SK-N-MC (cell line): ENCODE data around the gene C20orf144.

Source experiments
- DNase-seq: peaks from one replicate; pipeline ENCODE4 v3.0.0-alpha.2; 2011; ENCODE audit warnings: low read depth, low spot score
- H3K27ac ChIP-seq: fragments of 200-600 bp; sonication (generic); 2 replicates; pipeline ENCODE4 v1.5.1; 2016; ENCODE audit warnings: mixed run types
- H3K36me3 ChIP-seq: fragments of 200-600 bp; sonication (generic); 2 replicates; pipeline ENCODE4 v1.6.1; 2017; ENCODE audit warnings: antibody characterized with exemption, low read length, mixed read lengths; ENCODE audit not compliant: insufficient read depth
- H3K4me3 ChIP-seq: fragments of 200-600 bp; sonication (generic); 2 replicates; pipeline ENCODE4 v1.5.1; 2016
- H3K9ac ChIP-seq: fragments of 200-600 bp; sonication (generic); 2 replicates; pipeline ENCODE4 v1.8.0; 2017; ENCODE audit warnings: mixed run types, mixed read lengths; ENCODE audit not compliant: insufficient read length
- H3K9me3 ChIP-seq: fragments of 200-600 bp; sonication (generic); 2 replicates; pipeline ENCODE4 v1.6.1; 2017; ENCODE audit warnings: low read depth, mild to moderate bottlenecking, antibody characterized with exemption, low read length, moderate library complexity, mixed read lengths
- EZH2 ChIP-seq: fragments of 200-600 bp; sonication (generic); IDR thresholded peaks from one replicate; pipeline ENCODE4 v1.6.1; 2017; ENCODE audit warnings: antibody characterized with exemption
- FOXP2 ChIP-seq: optimal IDR thresholded peaks from 2 replicates; pipeline ENCODE3; 2011; ENCODE audit warnings: mild to moderate bottlenecking, moderate library complexity; ENCODE audit not compliant: insufficient read depth; ENCODE audit errors: extremely low read length, control extremely low read depth
- POLR2AphosphoS5 ChIP-seq: IDR thresholded peaks from 2 replicates; pipeline ENCODE4 v1.6.1; 2012; ENCODE audit warnings: mild to moderate bottlenecking, low read depth, low read length, borderline replicate concordance

Gene C20orf144

DNA sequence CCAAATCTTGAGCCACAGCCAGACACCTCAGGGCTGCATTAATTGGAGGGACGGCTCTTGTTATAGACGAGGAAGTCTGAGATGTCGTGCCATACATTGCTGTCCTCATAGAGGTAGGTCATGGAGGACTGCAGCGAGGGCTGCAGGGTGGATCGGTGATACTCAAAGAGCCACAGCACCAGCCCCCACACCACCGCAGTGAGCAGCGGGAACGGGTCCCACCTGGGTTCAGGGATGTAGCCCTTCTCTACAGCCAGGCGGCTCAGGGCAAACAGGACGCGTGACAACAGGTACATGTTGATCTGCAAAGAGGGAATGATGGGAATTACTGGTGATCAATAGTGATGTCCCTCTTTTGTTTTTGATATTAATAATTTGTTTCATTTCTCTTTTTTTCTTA lies 45.5 kb downstream of the C20orf144 start:
- H3K9ac ChIP-seq: no peak overlapping the region
- H3K9me3 ChIP-seq: no peaks in the 10 kb centered on the region
- H3K27ac ChIP-seq: no peak overlapping the region
- no peak for TF ChIP-seq FOXP2
- TF ChIP-seq POLR2AphosphoS5: no peak
- TF ChIP-seq EZH2: no peak
- no peaks in the 10 kb centered on the region for H3K36me3 ChIP-seq
- no peak for DNase-seq
- no peak overlapping the region for H3K4me3 ChIP-seq

DNA sequence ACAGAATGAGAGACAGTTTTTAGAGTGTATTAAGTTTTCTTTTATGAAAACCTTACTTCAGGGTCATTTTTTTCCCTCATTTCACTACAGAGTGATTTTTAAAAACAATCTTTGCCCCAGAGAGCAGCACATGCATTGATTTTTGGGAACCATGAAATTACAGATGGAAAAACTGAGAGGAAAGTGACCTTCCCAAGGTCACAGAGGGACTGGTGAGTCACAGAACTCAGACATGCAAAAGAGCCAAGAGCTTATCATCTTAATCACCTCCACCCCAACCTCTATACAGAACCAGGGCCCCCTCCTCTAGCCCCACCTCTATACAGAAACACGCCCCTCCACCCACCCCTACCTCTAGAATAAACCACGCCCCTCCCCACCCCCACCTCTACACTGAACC lies 47.3 kb downstream of the C20orf144 start:
- no peak for TF ChIP-seq EZH2
- TF ChIP-seq FOXP2: no peak
- no peak for TF ChIP-seq POLR2AphosphoS5
- Histone ChIP-seq H3K27ac (peak overlapping the region; percentile 46; the same call in 1 of the 2 replicates), H3K9ac (no peak overlapping the region), H3K4me3 (no peak overlapping the region), H3K36me3 (no peaks in the 10 kb centered on the region), H3K9me3 (no peaks in the 10 kb centered on the region)
- no peak for DNase-seq

- H3K9me3 ChIP-seq: no peaks in the 10 kb centered on the region
- H3K27ac ChIP-seq: no peak overlapping the region
- no peak for DNase-seq
These were observed 47.9 kb downstream of the C20orf144 start for GRCh38 chr20:33709905-33710541.

GRCh38 chr20:33710681-33711445 lies 48.7 kb downstream of the C20orf144 start:
- Histone ChIP-seq H3K27ac (no peak overlapping the region), H3K9me3 (no peaks in the 10 kb centered on the region), H3K4me3 (no peak overlapping the region), H3K9ac (no peak overlapping the region), H3K36me3 (no peaks in the 10 kb centered on the region)
- TF ChIP-seq EZH2: no peak
- DNase-seq: no peak

More at GRCh38 chr20:33709905-33710541, 47.9 kb downstream of the C20orf144 start:
- no peak overlapping the region for H3K4me3 ChIP-seq
- H3K36me3 ChIP-seq: no peaks in the 10 kb centered on the region
- H3K9ac ChIP-seq: no peak overlapping the region
- TF ChIP-seq EZH2 (no peak), POLR2AphosphoS5 (no peak), FOXP2 (no peak)

GRCh38 chr20:33711446-33711738 lies 49.3 kb downstream of the C20orf144 start:
- no peaks in the 10 kb centered on the region for H3K9me3 ChIP-seq
- H3K36me3 ChIP-seq: no peaks in the 10 kb centered on the region
- no peak overlapping the region for H3K9ac ChIP-seq
- no peak overlapping the region for H3K27ac ChIP-seq
- TF ChIP-seq POLR2AphosphoS5 (no peak), EZH2 (no peak), FOXP2 (no peak)
- H3K4me3 ChIP-seq: no peak overlapping the region
- no peak for DNase-seq
